GM13976 (cell line): Measurements from ENCODE around the gene SECISBP2.

Experiments used
- DNase-seq: peaks from one replicate; pipeline ENCODE4 v3.0.0; 2012; ENCODE audit warnings: low spot score
- CTCF ChIP-seq: IDR thresholded peaks from 2 replicates; pipeline ENCODE4 v1.5.1; 2012; ENCODE audit warnings: borderline replicate concordance, mild to moderate bottlenecking; ENCODE audit not compliant: insufficient read depth; ENCODE audit errors: extremely low read depth, missing control alignments, control extremely low read depth
- in situ Hi-C: fragments of 300-500 bp; cut with MboI; formaldehyde crosslinking; loops from one replicate; pipeline ENCODE4 v1.12.0; 2022; ENCODE audit warnings: low sequenced_read_pairs, mixed read lengths, inconsistent platforms; ENCODE audit not compliant: unreplicated experiment

Gene SECISBP2

GRCh38 chr9:89388868-89389177, 70.5 kb downstream of the SECISBP2 start:
- no peak for TF ChIP-seq CTCF
- DNase-seq = no peak
- in situ Hi-C loops = no loop called here

- DNase-seq = no peak
- TF ChIP-seq CTCF = no peak
- in situ Hi-C loops = no loop called here
Measured at GRCh38 chr9:89390068-89390555, 71.8 kb downstream of the SECISBP2 start.

- no peak for TF ChIP-seq CTCF
- in situ Hi-C loops = no loop called here
- DNase-seq = no peak
Measured at GRCh38 chr9:89390578-89391116, 72.3 kb downstream of the SECISBP2 start.

GRCh38 chr9:89391585-89391984, 73.3 kb downstream of the SECISBP2 start:
- no peak for TF ChIP-seq CTCF
- DNase-seq = no peak
- in situ Hi-C loops = no loop called here

- in situ Hi-C loops = no loop called here
- no peak for TF ChIP-seq CTCF
- no peak for DNase-seq
Measured at GRCh38 chr9:89394412-89394811, 76.1 kb downstream of the SECISBP2 start.

- DNase-seq = no peak
- in situ Hi-C loops = no loop called here
- TF ChIP-seq CTCF = no peak
Measured at GRCh38 chr9:89395931-89396710, 77.8 kb downstream of the SECISBP2 start.
